Stomach smooth muscle (tissue), 2 donors: ENCODE measurements around the gene CDH4.
"Not testable (repeated sequence)": the region's sequence is repeated elsewhere in the genome, so short reads cannot be mapped to it uniquely, and the experiment has no call there.

Experiments used
- H3K27ac ChIP-seq: one replicate; pipeline ENCODE4 v1.7.0; 2013; ENCODE audit warnings: mild to moderate bottlenecking, low read length, inconsistent platforms
- H3K27me3 ChIP-seq, 2 donors: one replicate each; pipeline ENCODE4 v1.7.0; 2013; ENCODE audit warnings: low read length in 2 of 2; ENCODE audit not compliant: insufficient read depth in 2 of 2, control insufficient read depth in 1 of 2
- H3K36me3 ChIP-seq, 2 donors: one replicate each; pipeline ENCODE4 v1.7.0; 2013; ENCODE audit warnings: low read length in 2 of 2; ENCODE audit not compliant: control insufficient read depth in 2 of 2, insufficient read depth in 2 of 2
- H3K4me1 ChIP-seq: one replicate; pipeline ENCODE4 v1.7.0; 2013; ENCODE audit warnings: low read length; ENCODE audit not compliant: control insufficient read depth, insufficient read depth
- H3K4me3 ChIP-seq, 2 donors: one replicate each; pipeline ENCODE4 v1.7.0; 2013; ENCODE audit warnings: low read length in 2 of 2
- H3K9ac ChIP-seq, 2 donors: one replicate each; pipeline ENCODE4 v1.7.0; 2013; ENCODE audit warnings: low read length in 2 of 2, mild to moderate bottlenecking in 1 of 2
- H3K9me3 ChIP-seq, 2 donors: one replicate each; pipeline ENCODE4 v1.7.0; 2013; ENCODE audit warnings: low read length in 2 of 2; ENCODE audit not compliant: control insufficient read depth in 2 of 2
- donor health status: healthy.
- donor health status: Pancreatic carcinoma.

CDH4 gene

GRCh38 chr20:61416546-61416945, 164.5 kb downstream of the CDH4 start:
- Histone ChIP-seq H3K9me3 (peaks cover 0 to 22% of the 10 kb centered on the region in 2 donors), H3K27me3 (peaks cover 0 to 4% of the 10 kb centered on the region in 2 donors), H3K4me3 (no peak overlapping the region), H3K27ac (no peak overlapping the region), H3K36me3 (no peaks in the 10 kb centered on the region), H3K4me1 (no peaks in the 10 kb centered on the region), H3K9ac (no peak overlapping the region)

- no peak overlapping the region for H3K4me3 ChIP-seq
- no peaks in the 10 kb centered on the region for H3K36me3 ChIP-seq
- no peak overlapping the region for H3K27ac ChIP-seq
- H3K4me1 ChIP-seq: no peaks in the 10 kb centered on the region
- H3K9ac ChIP-seq: no peak overlapping the region
- H3K9me3 ChIP-seq: peaks cover 0 to 17% of the 10 kb centered on the region in 2 donors
- peaks cover 0 to 4% of the 10 kb centered on the region in 2 donors for H3K27me3 ChIP-seq
These were observed 165.3 kb downstream of the CDH4 start for GRCh38 chr20:61417221-61417941.

DNA sequence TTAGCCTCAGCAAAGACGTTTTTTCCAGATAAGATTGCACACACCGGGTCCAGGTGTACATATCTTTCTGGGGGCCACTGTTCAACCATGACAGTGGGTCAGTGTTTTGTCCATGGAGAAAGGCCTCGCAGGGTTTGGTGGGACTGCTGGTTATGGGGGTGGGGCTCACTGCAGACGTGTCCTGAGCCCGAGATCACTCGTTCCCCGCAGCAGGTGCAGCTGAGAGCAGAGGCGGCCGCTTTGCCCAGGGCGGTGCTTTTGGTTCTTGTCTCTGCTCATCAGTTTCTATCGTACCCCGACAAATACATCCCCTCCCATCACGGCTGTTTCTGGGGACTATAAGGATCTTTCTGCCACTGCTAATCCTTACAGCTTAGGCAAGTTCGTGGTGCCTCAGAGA, 166.9 kb downstream of the CDH4 start:
- Histone ChIP-seq H3K36me3 (no peaks in the 10 kb centered on the region), H3K27ac (no peak overlapping the region), H3K27me3 (no peaks in the 10 kb centered on the region), H3K9ac (no peak overlapping the region), H3K4me1 (no peaks in the 10 kb centered on the region), H3K9me3 (peaks cover 0 to 14% of the 10 kb centered on the region in 2 donors), H3K4me3 (no peak overlapping the region)

GRCh38 chr20:61419501-61419900, 167.4 kb downstream of the CDH4 start:
- Histone ChIP-seq H3K27ac (no peak overlapping the region), H3K36me3 (no peaks in the 10 kb centered on the region), H3K4me1 (no peaks in the 10 kb centered on the region), H3K9me3 (peaks cover 0 to 10% of the 10 kb centered on the region in 2 donors), H3K27me3 (no peaks in the 10 kb centered on the region), H3K9ac (no peak overlapping the region), H3K4me3 (no peak overlapping the region)

DNA sequence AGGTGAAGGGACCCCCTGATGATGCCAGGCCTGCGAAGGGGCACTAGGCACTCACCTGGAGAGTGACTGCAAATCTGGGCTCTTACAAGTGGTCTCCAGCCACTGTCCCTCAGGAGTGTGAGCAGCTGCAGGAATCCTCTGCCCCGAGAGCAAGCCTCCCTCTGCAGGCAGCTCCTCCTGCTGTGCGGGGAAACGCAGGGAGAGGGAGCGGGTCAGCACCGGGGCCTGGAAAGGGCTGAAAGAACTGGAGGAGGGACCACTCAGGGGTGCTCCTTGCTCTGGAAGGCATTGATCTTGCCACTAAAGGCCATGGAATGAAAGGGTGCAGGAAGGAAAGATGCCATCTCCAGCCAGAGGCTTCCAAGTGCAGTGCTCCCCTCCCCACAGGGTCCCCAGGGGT, 168.0 kb downstream of the CDH4 start:
- H3K9ac ChIP-seq: no peak overlapping the region
- no peaks in the 10 kb centered on the region for H3K36me3 ChIP-seq
- no peaks in the 10 kb centered on the region for H3K4me1 ChIP-seq
- no peaks in the 10 kb centered on the region for H3K27me3 ChIP-seq
- H3K4me3 ChIP-seq: no peak overlapping the region
- H3K27ac ChIP-seq: no peak overlapping the region
- H3K9me3 ChIP-seq: peaks cover 0 to 10% of the 10 kb centered on the region in 2 donors

GRCh38 chr20:61420781-61421180, 168.7 kb downstream of the CDH4 start:
- no peaks in the 10 kb centered on the region for H3K27me3 ChIP-seq
- no peaks in the 10 kb centered on the region for H3K36me3 ChIP-seq
- H3K4me1 ChIP-seq: no peaks in the 10 kb centered on the region
- no peak overlapping the region for H3K27ac ChIP-seq
- no peak overlapping the region for H3K4me3 ChIP-seq
- H3K9ac ChIP-seq: no peak overlapping the region
- peaks cover 0 to 10% of the 10 kb centered on the region in 2 donors for H3K9me3 ChIP-seq

DNA sequence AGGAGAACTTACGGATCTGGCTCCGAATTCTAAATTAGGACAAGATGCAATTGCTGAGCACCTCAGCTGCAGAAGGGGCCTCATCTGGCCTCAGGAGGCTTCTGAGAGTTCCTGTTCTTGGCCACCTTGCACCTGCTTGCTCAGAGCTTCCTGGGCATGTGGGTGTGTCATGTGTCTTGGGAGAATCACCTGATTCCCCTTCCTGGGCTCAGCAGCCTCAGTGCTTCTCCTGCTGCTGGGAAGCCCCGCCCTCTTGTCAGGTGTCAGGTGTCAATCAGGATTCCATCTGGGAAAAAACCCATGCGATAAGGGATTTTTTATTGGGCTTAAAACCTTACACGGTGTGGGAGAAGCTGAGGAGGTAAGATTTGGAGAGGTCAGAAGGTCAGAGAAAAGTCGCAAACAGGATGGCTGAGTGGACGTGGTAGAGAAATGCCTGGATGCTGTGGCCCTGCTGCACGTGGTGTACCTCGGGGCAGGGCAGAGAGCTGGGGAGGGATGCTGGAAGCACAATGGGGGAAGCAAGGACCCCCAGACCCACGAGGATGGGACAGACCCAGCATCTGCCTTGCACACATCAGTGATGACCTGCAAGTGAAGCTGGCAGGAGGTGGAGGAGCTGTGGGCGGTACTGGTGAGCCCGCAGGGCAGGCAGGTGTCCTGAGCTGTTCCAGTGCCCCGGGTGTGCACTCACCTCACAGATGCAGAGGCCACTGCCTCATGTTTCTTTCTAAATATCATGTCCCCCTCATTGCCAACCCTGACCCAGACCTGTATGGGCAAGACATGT, 170.8 kb downstream of the CDH4 start:
- Histone ChIP-seq H3K27ac (no peak overlapping the region), H3K27me3 (no peaks in the 10 kb centered on the region), H3K9ac (no peak overlapping the region), H3K9me3 (peaks cover 0 to 10% of the 10 kb centered on the region in 2 donors), H3K4me3 (no peak overlapping the region), H3K36me3 (no peaks in the 10 kb centered on the region), H3K4me1 (no peaks in the 10 kb centered on the region)

GRCh38 chr20:61424011-61424627, 172.1 kb downstream of the CDH4 start:
- Histone ChIP-seq H3K4me3 (no peak overlapping the region), H3K27ac (no peak overlapping the region), H3K4me1 (no peaks in the 10 kb centered on the region), H3K36me3 (no peaks in the 10 kb centered on the region), H3K27me3 (peaks cover 0 to 6% of the 10 kb centered on the region in 2 donors), H3K9me3 (peaks cover 3 to 10% of the 10 kb centered on the region in 2 donors), H3K9ac (no peak overlapping the region)

- H3K9me3 ChIP-seq: peaks cover 3 to 10% of the 10 kb centered on the region in 2 donors
- no peak overlapping the region for H3K9ac ChIP-seq
These were observed 172.8 kb downstream of the CDH4 start for GRCh38 chr20:61424628-61425420.

DNA sequence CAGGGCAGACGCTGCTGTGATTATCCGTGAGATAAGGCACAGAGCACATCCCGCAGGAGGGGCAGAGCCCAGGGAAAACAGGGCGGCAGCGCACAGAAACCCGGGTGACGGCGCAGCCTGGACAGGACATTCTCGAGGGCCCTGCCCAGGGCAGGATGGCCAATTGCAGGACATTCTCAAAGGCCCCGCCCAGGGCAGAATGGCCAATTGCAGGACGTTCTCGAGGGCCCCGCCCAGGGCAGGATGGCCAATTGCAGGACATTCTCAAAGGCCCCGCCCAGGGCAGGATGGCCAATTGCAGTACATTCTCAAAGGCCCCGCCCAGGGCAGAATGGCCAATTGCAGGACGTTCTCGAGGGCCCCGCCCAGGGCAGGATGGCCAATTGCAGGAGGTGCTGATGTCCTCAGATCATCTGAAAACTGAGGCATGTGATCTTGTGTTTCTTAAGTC, 173.5 kb downstream of the CDH4 start:
- not testable (repeated sequence) for H3K27ac ChIP-seq, H3K4me1 ChIP-seq, H3K9ac ChIP-seq, H3K27me3 ChIP-seq, H3K9me3 ChIP-seq, H3K36me3 ChIP-seq, H3K4me3 ChIP-seq

More at GRCh38 chr20:61424628-61425420, 172.8 kb downstream of the CDH4 start:
- Histone ChIP-seq H3K27ac (no peak overlapping the region), H3K4me3 (no peak overlapping the region), H3K27me3 (peaks cover 0 to 6% of the 10 kb centered on the region in 2 donors), H3K36me3 (no peaks in the 10 kb centered on the region), H3K4me1 (no peaks in the 10 kb centered on the region)
